GM18499 (cell line): ENCODE measurements around the gene ANO5.

Source experiments
- ATAC-seq: cut with Tn5 transposase; IDR thresholded peaks from one replicate; pipeline ENCODE4 v1.9.1; 2021; ENCODE audit warnings: moderate number of reproducible peaks; ENCODE audit not compliant: insufficient read depth, unreplicated experiment

The ANO5 gene, protein sequence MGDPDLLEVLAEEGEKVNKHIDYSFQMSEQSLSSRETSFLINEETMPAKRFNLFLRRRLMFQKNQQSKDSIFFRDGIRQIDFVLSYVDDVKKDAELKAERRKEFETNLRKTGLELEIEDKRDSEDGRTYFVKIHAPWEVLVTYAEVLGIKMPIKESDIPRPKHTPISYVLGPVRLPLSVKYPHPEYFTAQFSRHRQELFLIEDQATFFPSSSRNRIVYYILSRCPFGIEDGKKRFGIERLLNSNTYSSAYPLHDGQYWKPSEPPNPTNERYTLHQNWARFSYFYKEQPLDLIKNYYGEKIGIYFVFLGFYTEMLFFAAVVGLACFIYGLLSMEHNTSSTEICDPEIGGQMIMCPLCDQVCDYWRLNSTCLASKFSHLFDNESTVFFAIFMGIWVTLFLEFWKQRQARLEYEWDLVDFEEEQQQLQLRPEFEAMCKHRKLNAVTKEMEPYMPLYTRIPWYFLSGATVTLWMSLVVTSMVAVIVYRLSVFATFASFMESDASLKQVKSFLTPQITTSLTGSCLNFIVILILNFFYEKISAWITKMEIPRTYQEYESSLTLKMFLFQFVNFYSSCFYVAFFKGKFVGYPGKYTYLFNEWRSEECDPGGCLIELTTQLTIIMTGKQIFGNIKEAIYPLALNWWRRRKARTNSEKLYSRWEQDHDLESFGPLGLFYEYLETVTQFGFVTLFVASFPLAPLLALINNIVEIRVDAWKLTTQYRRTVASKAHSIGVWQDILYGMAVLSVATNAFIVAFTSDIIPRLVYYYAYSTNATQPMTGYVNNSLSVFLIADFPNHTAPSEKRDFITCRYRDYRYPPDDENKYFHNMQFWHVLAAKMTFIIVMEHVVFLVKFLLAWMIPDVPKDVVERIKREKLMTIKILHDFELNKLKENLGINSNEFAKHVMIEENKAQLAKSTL

DNA sequence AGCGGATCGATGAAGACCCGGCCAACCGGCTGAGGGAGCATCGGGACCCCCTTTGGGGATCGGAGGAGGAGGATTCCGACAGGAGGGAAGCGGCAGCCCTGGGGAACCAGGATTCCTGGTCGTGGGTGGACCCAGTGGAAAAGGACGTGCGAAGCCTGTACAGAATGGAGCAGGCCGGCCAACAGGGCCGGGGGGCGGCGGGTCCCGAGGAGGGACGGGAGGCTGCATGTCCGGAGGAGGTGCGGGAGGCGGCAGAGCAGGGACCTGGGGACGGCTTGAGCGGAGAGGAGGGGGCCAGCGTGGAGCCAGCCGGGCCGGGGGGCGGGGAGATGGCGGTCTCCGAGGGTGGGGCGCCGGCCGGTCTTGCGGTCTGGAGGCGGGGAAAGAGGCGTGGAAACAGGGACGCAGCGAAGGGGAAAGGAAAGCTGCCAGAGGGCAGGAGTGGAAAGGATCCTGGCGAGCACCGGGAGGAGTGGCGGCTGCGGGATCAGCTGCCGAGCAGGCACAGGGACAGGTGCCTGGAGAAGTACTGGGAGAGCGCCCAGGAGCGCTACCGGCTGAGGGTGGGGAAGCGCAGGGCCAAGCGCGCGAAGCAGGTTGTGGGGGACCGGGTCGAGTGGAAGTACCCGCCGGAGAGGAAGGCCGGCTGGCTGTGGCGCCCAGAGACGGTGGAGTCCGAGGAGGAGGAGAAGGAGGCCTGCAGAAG, at the start of gene ANO5:
TSS of gene ANO5 (plus strand) at position 444 of the 706 bp plus-strand sequence. CDS start 408 bp downstream, outside the sequence.
- ATAC-seq = no peak

DNA sequence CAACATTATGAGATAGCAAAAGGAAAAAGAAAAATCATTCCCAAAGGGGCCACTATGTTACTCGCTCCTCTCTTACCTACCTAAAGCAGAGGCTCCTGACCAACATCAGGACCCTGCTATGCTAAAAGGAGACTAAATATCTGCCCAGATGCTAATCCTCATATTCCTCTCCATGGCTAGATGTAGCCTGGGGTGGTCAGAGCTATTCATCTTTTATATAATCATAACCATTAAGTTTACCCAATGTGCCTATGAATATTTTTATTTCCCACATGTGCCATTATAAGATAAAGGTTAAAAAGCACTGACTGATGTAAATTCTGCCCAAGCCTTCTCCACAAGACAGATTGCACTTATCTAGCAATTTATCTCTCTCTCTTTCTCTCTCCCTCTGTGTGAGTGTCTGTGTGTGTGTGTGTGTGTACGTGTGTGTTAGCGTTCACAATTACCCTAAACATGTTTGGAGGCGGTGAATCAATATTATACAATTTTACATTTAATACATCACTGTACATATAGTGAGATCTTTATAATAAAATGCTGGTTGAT, 41.2 kb upstream of the ANO5 start:
- no peak for ATAC-seq

GRCh38 chr11:22157531-22157930, 35.4 kb upstream of the ANO5 start:
- no peak for ATAC-seq

DNA sequence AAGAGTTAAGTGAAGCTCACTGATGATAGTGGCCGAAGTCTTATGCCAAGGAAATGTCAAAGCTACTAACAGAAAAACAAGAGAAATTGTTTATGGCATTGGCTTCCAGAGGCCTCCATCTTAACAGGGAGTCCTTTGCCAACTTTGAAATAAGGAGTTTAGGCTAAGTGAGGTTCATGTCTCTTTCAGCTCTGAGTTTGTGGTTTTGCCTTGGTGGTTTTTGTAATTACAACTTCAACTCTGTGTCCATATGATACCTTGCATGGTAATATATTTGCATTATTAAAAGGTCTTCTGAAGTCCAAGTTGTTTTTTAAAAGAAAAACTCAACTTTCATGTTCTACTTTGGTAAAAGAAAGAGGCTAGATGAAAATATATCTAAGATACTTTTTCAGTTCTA, 31.4 kb upstream of the ANO5 start:
- no peak for ATAC-seq

DNA sequence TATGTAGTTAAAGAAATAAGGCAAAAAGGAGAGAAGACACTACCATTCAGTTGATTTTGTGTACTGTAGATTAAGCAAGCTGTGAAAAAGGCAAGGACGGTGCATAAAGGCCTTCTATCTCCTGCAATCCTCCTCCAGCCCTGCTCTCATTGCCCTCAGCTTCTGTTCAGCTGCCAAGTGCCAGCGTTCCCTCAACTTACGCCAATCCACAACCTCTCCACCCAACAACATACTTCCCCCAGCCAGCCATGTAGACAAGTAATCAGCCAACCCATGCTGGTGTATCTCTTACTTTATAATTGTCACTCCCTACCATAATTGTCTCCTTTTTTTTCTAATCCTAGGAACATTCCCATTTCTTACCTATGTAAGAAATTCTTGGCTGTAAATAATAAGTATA, 30.1 kb upstream of the ANO5 start:
- no peak for ATAC-seq

- ATAC-seq = no peak
These were observed 29.5 kb upstream of the ANO5 start for GRCh38 chr11:22163394-22163797.

- no peak for ATAC-seq
These were observed 27.8 kb upstream of the ANO5 start for GRCh38 chr11:22165087-22165486.

DNA sequence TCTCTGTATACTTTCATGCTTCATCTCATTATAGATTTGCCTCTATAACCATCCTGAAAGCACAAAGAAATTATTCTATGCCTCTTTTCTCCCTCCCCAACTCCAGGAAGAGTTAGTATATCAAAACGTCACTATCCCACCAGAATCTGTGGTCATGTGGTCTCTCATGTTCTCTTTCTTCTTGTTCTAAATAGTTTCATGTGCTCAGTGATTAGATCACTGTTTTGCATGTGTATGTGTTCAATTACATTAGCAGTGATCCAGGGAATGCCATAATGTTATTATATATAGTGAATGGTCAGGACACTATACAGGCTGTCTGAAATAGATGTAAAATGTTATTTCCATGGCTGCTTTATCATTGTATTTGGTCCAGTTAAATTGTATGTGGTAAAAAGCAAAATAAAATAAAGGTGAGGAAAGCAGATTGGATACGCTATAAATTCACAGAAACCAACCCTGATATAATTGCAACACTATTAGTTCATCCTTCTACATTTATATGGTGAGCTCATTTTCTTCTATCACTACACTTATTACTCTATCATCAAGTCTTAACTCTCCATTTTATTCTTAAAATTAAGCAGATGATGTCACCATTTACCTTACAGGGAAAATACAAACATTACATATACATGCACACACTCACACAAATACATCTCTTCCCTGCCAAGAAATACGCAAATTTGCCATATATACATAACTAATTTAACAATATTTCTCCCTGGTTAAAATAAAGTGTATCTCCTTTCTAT, 26.9 kb upstream of the ANO5 start:
- ATAC-seq = no peak

- ATAC-seq = no peak
These were observed 23.1 kb upstream of the ANO5 start for GRCh38 chr11:22169833-22170232.

GRCh38 chr11:22173532-22173931, 19.4 kb upstream of the ANO5 start:
- ATAC-seq = no peak

DNA sequence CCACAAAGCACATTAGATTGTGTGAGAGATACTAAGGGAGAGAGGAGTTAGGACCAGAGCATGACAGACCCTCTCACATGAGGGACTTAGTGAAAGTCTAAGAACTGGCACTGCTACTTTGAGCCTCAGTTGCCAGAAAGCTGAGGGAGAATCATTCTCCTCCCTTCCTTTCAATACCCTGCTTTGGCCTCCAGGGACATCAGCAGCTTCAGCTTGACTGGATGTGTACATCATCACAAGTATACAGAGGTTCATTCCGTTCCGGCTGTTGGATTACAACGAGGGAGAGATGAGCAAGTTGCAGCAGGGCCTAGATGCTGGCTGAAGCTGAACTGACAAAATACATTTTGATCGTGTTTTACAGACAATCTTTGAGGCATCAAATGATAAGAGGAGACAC, 15.7 kb upstream of the ANO5 start:
- ATAC-seq = no peak

- no peak for ATAC-seq
These were observed 13.3 kb upstream of the ANO5 start for GRCh38 chr11:22179626-22180025.

- no peak for ATAC-seq
These were observed 12.8 kb upstream of the ANO5 start for GRCh38 chr11:22180131-22180530.

- no peak for ATAC-seq
These were observed 3.2 kb upstream of the ANO5 start for GRCh38 chr11:22189660-22190059.

DNA sequence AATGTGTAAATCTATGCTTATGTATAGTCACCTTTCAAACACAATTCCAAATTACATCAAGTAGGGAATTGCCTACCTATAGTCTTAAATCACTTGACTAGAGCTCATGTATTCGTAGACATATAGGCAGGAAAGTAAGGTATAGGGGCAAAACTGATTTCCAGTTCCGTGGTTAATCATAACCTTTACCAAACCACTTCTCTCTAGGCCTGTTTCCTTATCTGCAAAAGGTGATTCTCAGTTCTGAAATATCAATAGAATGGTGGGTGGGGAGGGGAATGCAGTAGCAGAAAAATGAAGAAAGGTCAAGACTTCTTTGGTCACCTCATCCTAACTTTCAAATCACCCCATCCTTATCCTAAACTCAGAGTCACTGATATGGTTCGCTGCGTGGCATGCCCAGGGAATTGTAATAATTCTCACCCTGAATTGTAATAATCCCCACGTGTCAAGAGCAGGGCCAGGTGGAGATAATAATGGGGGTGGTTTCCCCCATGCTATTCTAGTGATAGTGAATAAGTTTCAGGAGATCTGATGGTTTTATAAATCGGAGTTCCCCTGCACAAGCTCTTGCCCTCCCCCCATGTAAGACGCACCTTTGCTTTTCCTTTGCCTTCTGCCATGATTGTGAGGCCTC, 1.9 kb upstream of the ANO5 start:
- no peak for ATAC-seq

DNA sequence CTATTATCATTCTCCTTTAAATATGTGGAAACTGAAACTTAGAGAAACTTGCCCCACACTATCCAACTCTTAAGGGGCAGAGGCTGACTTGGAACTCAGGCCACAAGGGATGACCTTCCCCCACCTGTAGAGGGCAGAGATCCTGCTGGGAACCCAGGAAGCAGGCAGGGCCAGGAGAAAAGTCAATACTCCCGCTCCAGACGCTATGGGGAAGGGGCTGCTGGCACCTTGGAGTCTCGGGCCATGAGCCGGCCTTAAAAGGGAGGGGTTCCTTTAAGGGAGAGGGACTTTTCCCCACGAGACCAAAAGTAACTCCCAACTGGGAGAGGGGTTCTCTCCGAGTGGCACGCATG, 620 bp upstream of the ANO5 start:
- no peak for ATAC-seq

GRCh38 chr11:22193348-22194051, 615 bp downstream of the ANO5 start:
- no peak for ATAC-seq

- no peak for ATAC-seq
These were observed 1.4 kb downstream of the ANO5 start for GRCh38 chr11:22194306-22194705.

DNA sequence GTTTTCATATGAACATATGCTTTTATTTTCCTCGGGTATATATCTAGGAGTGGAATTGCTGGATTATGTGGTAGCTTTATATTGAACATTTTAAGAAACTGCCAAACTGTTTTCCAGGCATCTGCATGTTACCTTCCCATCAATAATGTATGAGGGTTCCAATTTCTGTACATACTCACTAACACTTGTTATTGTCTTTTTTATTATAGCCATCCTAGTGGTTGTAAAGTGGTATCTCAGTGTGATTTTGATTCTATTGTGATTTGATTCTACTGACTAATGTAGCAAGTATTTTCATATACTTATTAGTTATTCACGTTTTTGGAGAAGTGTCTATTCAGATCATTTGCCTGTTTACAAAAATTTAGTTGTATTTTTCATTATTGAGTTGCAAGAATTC, 2.0 kb downstream of the ANO5 start:
- ATAC-seq = no peak
